Activated CD8-positive, alpha-beta T cell treated with anti-CD3 and anti-CD28 coated beads for 36 hours (primary cell): Measurements from ENCODE around the gene SFMBT1. TPM values are rescaled to one million over a fixed set of nuclear protein-coding genes. Genes with fewer than 3 reads are reported as not detected.
A peak's percentile ranks its signal among the peaks of the same experiment; 100 is the strongest.

Experiments
- ATAC-seq: fragments of 200-7000 bp; cut with Tn5 transposase; one replicate; pipeline ENCODE4 v1.10.0; 2021; ENCODE audit warnings: mild to moderate bottlenecking, moderate library complexity
- CTCF ChIA-PET: fragments of 350-600 bp; sonication (Branson Sonifier 250); formaldehyde crosslinking; loops from one replicate; lab custom pipeline; 2021; ENCODE audit warnings: antibody characterized with exemption; lab: Charles Lee
- POLR2A ChIA-PET: fragments of 350-600 bp; sonication (Branson Sonifier 250); formaldehyde crosslinking; loops from one replicate; lab custom pipeline; 2021; ENCODE audit warnings: antibody characterized with exemption; lab: Charles Lee
- DNase-seq: peaks from one replicate; pipeline ENCODE4 v3.0.0-alpha.2; 2020
- H3K27ac Mint-ChIP-seq: one replicate; pipeline ENCODE4 v1.8.0; 2021; ENCODE audit warnings: mild to moderate bottlenecking, mixed read lengths
- H3K27me3 Mint-ChIP-seq: one replicate; pipeline ENCODE4 v1.8.0; 2021; ENCODE audit warnings: mixed read lengths
- H3K36me3 Mint-ChIP-seq: one replicate; pipeline ENCODE4 v1.8.0; 2021; ENCODE audit warnings: low read depth, mixed read lengths
- H3K4me1 Mint-ChIP-seq: one replicate; pipeline ENCODE4 v1.8.0; 2021; ENCODE audit warnings: low read depth, mixed read lengths
- H3K4me3 Mint-ChIP-seq: one replicate; pipeline ENCODE4 v1.8.0; 2021; ENCODE audit warnings: mild to moderate bottlenecking, moderate library complexity, mixed read lengths
- H3K9me3 Mint-ChIP-seq: one replicate; pipeline ENCODE4 v1.8.0; 2021; ENCODE audit warnings: mixed read lengths
- CTCF ChIP-seq: fragments of 200-600 bp; IDR thresholded peaks from one replicate; pipeline ENCODE4 v1.8.0; 2022; ENCODE audit warnings: antibody characterized with exemption, mild to moderate bottlenecking
- intact Hi-C: fragments of 100-400 bp; cut with micrococcal nuclease; formaldehyde crosslinking; loops from one replicate; pipeline ENCODE4 v1.10.0; 2022
- total RNA-seq, 2 experiments: library from RNA; stranded (reverse); gene quantifications; one replicate each; pipeline ENCODE4 v1.2.3, GENCODE V29; 2021

SFMBT1 gene
- total RNA-seq, 2 experiments from 2014 or later, result 17.8 to 20.1 TPM

GRCh38 chr3:52873433-52874159 is 172.3 kb downstream of the SFMBT1 start:
- intact Hi-C loops, result no loop called here
- Mint-ChIP-seq H3K4me1 (peaks cover 41% of the 10 kb centered on the region), H3K27me3 (no peaks in the 10 kb centered on the region), H3K36me3 (peaks cover 2% of the 10 kb centered on the region), H3K27ac (no peak overlapping the region), H3K4me3 (no peak overlapping the region), H3K9me3 (no peaks in the 10 kb centered on the region)
- ChIA-PET CTCF (interaction anchor here (1.2 to 1.4 kb wide), 2 partner anchors 16 to 62 kb away, joined by 3 read pairs; no protein-coding TSS in a partner anchor), POLR2A (interaction anchor here (2.0 kb wide), 1 partner anchor 20 kb away, joined by 10 read pairs; no protein-coding TSS in a partner anchor)
- ATAC-seq (peak; percentile 38), DNase-seq (no peak)
- no peak for TF ChIP-seq CTCF

DNA sequence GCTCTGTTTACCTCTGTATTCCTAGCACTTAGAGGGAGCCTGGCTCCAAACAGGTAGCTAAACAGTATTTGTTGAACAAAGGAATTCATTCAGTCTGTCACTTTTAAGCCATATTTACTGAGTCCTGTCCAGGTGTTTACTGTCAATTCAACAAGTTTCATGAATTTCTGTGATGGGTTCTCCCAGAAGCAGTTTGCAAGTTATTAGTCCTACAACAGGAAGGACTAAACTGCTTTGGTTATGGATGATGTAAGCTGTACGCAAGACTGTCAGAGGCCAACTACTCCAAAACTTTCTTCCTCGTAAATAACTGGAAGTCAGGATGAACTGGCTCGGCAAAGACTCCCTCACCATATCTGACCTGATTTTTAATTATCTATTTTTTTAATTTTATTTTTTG is 173.6 kb downstream of the SFMBT1 start:
- H3K27me3 Mint-ChIP-seq, result no peaks in the 10 kb centered on the region

DNA sequence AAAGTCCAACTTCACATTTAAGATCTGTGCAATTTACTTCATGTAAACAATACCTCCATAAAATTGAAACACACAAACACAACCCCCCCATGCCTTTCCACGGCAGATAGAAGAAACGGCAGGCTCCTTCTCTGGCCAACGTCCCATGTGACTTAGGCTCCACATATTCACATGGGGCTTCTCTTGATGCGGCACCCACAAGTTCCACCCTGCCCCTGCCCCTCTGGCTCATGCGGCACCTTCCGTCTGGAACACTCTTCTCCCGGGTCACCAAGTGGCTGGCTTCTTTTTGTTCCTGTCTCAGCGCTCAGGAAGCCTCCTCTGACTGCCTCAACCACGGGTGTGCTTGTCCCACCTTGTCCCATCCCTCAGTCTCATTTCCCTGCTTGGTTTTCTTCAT is 174.1 kb downstream of the SFMBT1 start:
- no peaks in the 10 kb centered on the region for H3K36me3 Mint-ChIP-seq
- TF ChIP-seq CTCF, result no peak
- H3K27ac Mint-ChIP-seq, result no peak overlapping the region
- ChIA-PET CTCF (no interaction called here), POLR2A (interaction anchor here (0.7 kb wide), 1 partner anchor 197 kb away, joined by 3 read pairs; no protein-coding TSS in a partner anchor)
- ATAC-seq (no peak), DNase-seq (no peak)
- no peak overlapping the region for H3K4me3 Mint-ChIP-seq
- intact Hi-C loops, result no loop called here
- peaks cover 37% of the 10 kb centered on the region for H3K4me1 Mint-ChIP-seq
- H3K27me3 Mint-ChIP-seq, result no peaks in the 10 kb centered on the region
- no peaks in the 10 kb centered on the region for H3K9me3 Mint-ChIP-seq

More for the DNA sequence above, 173.6 kb downstream of the SFMBT1 start:
- H3K4me3 Mint-ChIP-seq, result no peak overlapping the region
- no peak for ATAC-seq
- DNase-seq, result no peak
- no peaks in the 10 kb centered on the region for H3K36me3 Mint-ChIP-seq
- no peak for TF ChIP-seq CTCF
- CTCF ChIA-PET, result no interaction called here
- H3K9me3 Mint-ChIP-seq, result no peaks in the 10 kb centered on the region
- intact Hi-C loops, result no loop called here
- POLR2A ChIA-PET, result interaction anchor here (0.7 kb wide), 1 partner anchor 197 kb away, joined by 3 read pairs; no protein-coding TSS in a partner anchor
- peaks cover 37% of the 10 kb centered on the region for H3K4me1 Mint-ChIP-seq
- H3K27ac Mint-ChIP-seq, result no peak overlapping the region

- Mint-ChIP-seq H3K27ac (no peak overlapping the region), H3K36me3 (peaks cover 8% of the 10 kb centered on the region), H3K27me3 (no peaks in the 10 kb centered on the region), H3K4me3 (no peak overlapping the region), H3K4me1 (peaks cover 30% of the 10 kb centered on the region), H3K9me3 (peaks cover 7% of the 10 kb centered on the region)
- DNase-seq (no peak), ATAC-seq (no peak)
- intact Hi-C loops, result no loop called here
- ChIA-PET POLR2A (interaction anchor here (1.0 kb wide), 1 partner anchor 12 kb away, joined by 4 read pairs; no protein-coding TSS in a partner anchor), CTCF (interaction anchor here (1.2 kb wide), 1 partner anchor 22 kb away, joined by 6 read pairs; no protein-coding TSS in a partner anchor)
- no peak for TF ChIP-seq CTCF
Measured at GRCh38 chr3:52870471-52870870, 175.4 kb downstream of the SFMBT1 start.

DNA sequence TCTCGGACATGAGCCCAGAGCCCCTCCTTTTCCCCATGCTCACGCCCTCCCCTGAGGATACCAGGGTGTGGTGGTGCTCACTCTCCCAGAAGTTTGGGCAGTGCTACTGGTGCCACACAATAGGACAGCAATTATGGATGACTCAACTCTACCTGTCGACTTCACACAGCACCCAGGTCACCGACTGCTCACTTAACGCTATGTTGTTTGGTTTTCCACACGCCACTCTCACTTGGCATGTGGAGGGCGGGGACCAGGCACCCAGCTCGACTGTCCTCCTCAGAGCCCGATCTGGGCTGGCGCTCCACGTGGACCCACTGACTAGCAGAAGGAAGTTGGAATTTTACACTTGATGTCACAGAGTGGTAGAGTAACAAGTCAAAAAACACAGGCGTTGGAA is 179.4 kb downstream of the SFMBT1 start:
- H3K36me3 Mint-ChIP-seq, result peaks cover 17% of the 10 kb centered on the region
- peaks cover 5% of the 10 kb centered on the region for H3K4me1 Mint-ChIP-seq
- ChIA-PET POLR2A (no interaction called here), CTCF (interaction anchor here (1.0 kb wide), 1 partner anchor 45 kb away, joined by 4 read pairs; no protein-coding TSS in a partner anchor)
- no peak overlapping the region for H3K4me3 Mint-ChIP-seq
- ATAC-seq (no peak), DNase-seq (no peak)
- no peaks in the 10 kb centered on the region for H3K27me3 Mint-ChIP-seq
- H3K27ac Mint-ChIP-seq, result no peak overlapping the region
- intact Hi-C loops, result no loop called here
- peaks cover 12% of the 10 kb centered on the region for H3K9me3 Mint-ChIP-seq
- TF ChIP-seq CTCF, result no peak
